ENCODE results near the gene LYPD4. TPM values are rescaled to one million over a fixed set of nuclear protein-coding genes. Genes with fewer than 3 reads are reported as not detected.

The LYPD4 gene
- total RNA-seq (2022; extraction: Qiagen RNA extraction; ENCODE audit: low read depth): not detected in 5 replicates

GRCh38 chr19:41844601-41845000 is at the start of gene LYPD4:
Gene LYPD4, minus strand, starts transcription at chr19:41844683. Its CDS starts 5,398 bp downstream, at chr19:41839285.

GRCh38 chr19:41882568-41883462 is 38.3 kb upstream of the LYPD4 start, which contains the start of gene ARHGEF1:
Gene ARHGEF1, plus strand, starts transcription at chr19:41883184. Its CDS starts 4,899 bp downstream, at chr19:41888083.

DNA sequence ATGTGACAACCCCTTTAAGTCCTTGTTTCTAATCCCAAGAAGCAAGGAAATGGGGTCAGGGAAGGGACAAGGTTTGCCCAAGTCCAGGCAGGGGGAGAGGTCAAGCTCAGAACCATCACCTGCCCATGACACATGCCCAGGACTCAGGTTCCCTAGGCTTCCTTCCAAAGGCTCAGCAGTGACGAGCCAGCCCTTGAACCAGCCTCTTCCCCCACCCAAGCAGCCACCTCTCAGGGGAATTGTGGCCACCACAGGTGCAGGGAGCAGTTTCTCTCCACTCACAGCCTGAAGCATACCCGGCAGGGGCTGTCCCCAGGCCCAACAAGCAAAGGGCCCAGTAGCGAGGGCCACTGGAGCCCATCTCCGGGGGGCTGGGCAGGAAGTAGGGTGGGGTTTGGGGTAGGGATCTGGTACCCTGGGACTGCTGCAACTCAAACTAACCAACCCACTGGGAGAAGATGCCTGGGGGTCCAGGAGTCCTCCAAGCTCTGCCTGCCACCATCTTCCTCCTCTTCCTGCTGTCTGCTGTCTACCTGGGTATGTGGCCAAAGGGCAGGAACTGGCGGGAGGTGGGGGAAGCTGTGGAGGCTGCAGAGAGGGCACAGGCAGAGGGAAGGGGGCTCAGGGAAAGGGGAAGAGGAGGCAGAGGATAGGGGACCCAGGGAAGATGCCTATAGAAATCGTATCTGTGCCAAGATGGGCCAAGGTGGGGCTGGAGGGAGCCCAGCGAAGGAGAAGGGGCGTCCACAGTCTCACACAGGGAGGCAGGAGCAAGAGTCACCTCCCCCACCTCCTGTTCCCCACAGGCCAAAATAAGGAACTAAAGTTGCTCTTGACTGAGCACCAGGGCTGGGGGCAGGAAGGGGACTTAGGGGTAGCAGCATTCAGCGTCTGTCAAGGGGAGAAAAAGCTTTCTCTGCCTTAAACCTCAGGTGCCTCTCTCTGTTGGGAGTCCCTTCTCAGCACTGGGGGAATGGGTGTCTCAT is 32.7 kb upstream of the LYPD4 start, which contains the start of gene CD79A:
Gene CD79A (plus strand): TSS at position 433 of the 986 bp plus-strand sequence. CDS start 26 bp downstream, at position 459.

DNA sequence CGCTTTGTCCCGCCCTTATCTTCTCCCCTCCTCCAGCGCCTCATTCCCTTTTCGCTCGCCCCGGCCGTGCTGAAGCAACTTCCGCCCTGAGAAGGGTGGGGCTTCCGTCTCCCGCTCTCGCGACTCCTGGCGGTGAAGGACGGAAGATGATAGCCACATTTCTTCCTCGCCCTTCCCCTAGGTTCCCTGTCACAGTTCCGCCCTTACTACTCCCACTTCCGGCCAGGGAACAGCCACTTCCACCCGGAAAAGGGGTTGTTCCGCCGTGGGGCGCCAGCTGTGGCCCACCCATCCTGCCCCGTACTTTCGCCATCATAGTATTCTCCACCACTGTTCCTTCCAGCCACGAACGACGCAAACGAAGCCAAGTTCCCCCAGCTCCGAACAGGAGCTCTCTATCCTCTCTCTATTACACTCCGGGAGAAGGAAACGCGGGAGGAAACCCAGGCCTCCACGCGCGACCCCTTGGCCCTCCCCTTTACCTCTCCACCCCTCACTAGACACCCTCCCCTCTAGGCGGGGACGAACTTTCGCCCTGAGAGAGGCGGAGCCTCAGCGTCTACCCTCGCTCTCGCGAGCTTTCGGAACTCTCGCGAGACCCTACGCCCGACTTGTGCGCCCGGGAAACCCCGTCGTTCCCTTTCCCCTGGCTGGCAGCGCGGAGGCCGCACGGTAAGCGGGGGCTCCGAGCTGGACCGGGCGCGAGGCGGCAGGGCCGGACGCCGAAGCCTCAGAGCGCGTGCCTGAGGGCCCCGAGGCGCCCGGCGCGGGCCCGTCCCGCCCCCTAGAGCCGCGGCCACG is 15.3 kb upstream of the LYPD4 start, which contains the start of gene RPS19:
Gene RPS19 (plus strand): TSS at position 638 of the 801 bp plus-strand sequence. CDS start 520 bp downstream, outside the sequence.

DNA sequence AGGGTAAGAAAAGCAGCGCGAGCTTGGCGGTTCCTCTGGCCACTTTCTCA is 343 bp upstream of the LYPD4 start, which contains the start of gene DMRTC2:
Gene DMRTC2 (plus strand): TSS at position 42 of the 50 bp plus-strand sequence. CDS start 2,387 bp downstream, outside the sequence.

DNA sequence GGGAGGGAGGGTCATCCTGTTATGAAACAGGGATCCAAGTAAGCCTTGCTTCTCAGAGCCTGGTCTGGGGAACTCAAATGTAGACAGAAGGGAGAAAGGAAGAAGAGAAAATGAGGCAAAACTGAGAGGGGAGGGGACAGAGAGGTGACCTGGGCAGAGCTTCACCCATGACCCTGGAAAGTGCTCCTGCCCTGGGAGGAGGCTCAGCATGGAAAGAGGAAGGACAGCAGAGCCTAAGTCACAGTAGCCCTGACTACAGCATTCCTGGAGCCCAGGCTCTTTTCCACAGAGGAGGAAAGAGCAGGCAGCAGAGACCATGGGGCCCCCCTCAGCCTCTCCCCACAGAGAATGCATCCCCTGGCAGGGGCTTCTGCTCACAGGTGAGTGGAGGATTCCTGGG is 48.1 kb downstream of the LYPD4 start, which contains the start of gene CEACAM3:
Gene CEACAM3 (plus strand): TSS at position 226 of the 400 bp plus-strand sequence. CDS start 91 bp downstream, at position 317.

Other genes starting within 250 kb of the LYPD4 start
- gene CEACAM4, start 217.6 kb downstream of the LYPD4 start, total RNA-seq (2022; extraction: Qiagen RNA extraction; ENCODE audit: low read depth): not detected in 5 replicates
- gene CEACAM7, start 156.4 kb downstream of the LYPD4 start, total RNA-seq (2022; extraction: Qiagen RNA extraction; ENCODE audit: low read depth): 0.24 TPM in 1 of 5 replicates, not detected in the others
- 1.9 to 2.5 TPM (median 2.2 TPM) in 5 replicates for gene CEACAM5, start 136.1 kb downstream of the LYPD4 start, total RNA-seq (2022; extraction: Qiagen RNA extraction; ENCODE audit: low read depth)
- 21.0 to 26.8 TPM (median 24.4 TPM) in 5 replicates for gene CEACAM6, start 89.2 kb downstream of the LYPD4 start, total RNA-seq (2022; extraction: Qiagen RNA extraction; ENCODE audit: low read depth)
- not detected in 5 replicates for gene CEACAM3, start 48.1 kb downstream of the LYPD4 start, total RNA-seq (2022; extraction: Qiagen RNA extraction; ENCODE audit: low read depth)
- not detected in 5 replicates for gene DMRTC2, start 359 bp upstream of the LYPD4 start, total RNA-seq (2022; extraction: Qiagen RNA extraction; ENCODE audit: low read depth)
- gene RPS19, start 15.6 kb upstream of the LYPD4 start, total RNA-seq (2022; extraction: Qiagen RNA extraction; ENCODE audit: low read depth): 8,596 to 10,712 TPM (median 9,242 TPM) in 5 replicates
- gene CD79A, start 32.6 kb upstream of the LYPD4 start, total RNA-seq (2022; extraction: Qiagen RNA extraction; ENCODE audit: low read depth): 0.59 to 1.4 TPM (median 1.0 TPM) in 5 replicates
- 76.4 to 121 TPM (median 100 TPM) in 5 replicates for gene ARHGEF1, start 38.5 kb upstream of the LYPD4 start, total RNA-seq (2022; extraction: Qiagen RNA extraction; ENCODE audit: low read depth)
- 0.23 to 0.41 TPM (median 0.36 TPM) in 5 replicates for gene ERFL, start 83.8 kb upstream of the LYPD4 start, total RNA-seq (2022; extraction: Qiagen RNA extraction; ENCODE audit: low read depth)
- gene RABAC1, start 114.6 kb upstream of the LYPD4 start, total RNA-seq (2022; extraction: Qiagen RNA extraction; ENCODE audit: low read depth): 171 to 287 TPM (median 250 TPM) in 5 replicates
- gene ATP1A3, start 149.5 kb upstream of the LYPD4 start, total RNA-seq (2022; extraction: Qiagen RNA extraction; ENCODE audit: low read depth): 3.5 to 5.7 TPM (median 5.1 TPM) in 5 replicates
- 0.37 to 1.6 TPM (median 0.47 TPM) in 5 replicates for gene GRIK5, start 225.5 kb upstream of the LYPD4 start, total RNA-seq (2022; extraction: Qiagen RNA extraction; ENCODE audit: low read depth)
- gene ZNF574, start 231.5 kb upstream of the LYPD4 start, total RNA-seq (2022; extraction: Qiagen RNA extraction; ENCODE audit: low read depth): 27.3 to 39.3 TPM (median 37.1 TPM) in 5 replicates

All from A549 treated with RU486 at 1 μM for 4 hours (cell line).